Right lung (tissue), 5 donors: ENCODE data around the gene DOCK3. TPM values are rescaled to one million over a fixed set of nuclear protein-coding genes. Genes with fewer than 3 reads are reported as not detected.

Experiments
- DNase-seq, 2 donors: peaks; one replicate each; pipeline ENCODE4 v3.0.0-alpha.2; 2013
- polyA plus RNA-seq, 5 donors: library from polyadenylated mRNA; unstranded; fragments of 120-200 nt; gene quantifications; one replicate each; pipeline versions ENCODE4 v1.2.1 to v1.2.3, GENCODE V29; 2013; ENCODE audit warnings: inconsistent platforms in 1 of 5, low replicate concordance in 1 of 5; ENCODE audit not compliant: insufficient read length in 5 of 5, insufficient read depth in 1 of 5

DOCK3 gene
- polyA plus RNA-seq, 5 donors, result 1.2 to 2.5 (median 2.4) TPM

GRCh38 chr3:51398595-51399310, 724.0 kb downstream of the DOCK3 start:
- DNase-seq, result no peak

GRCh38 chr3:51400166-51400565, 725.4 kb downstream of the DOCK3 start:
- no peak for DNase-seq

GRCh38 chr3:51401735-51402134, 727.0 kb downstream of the DOCK3 start:
- DNase-seq, result no peak

- DNase-seq, result no peak
Measured at GRCh38 chr3:51403675-51404074, 728.9 kb downstream of the DOCK3 start.

GRCh38 chr3:51408021-51408420, 733.3 kb downstream of the DOCK3 start:
- DNase-seq, result no peak

- DNase-seq, result no peak
Measured at GRCh38 chr3:51408813-51409212, 734.1 kb downstream of the DOCK3 start.

DNA sequence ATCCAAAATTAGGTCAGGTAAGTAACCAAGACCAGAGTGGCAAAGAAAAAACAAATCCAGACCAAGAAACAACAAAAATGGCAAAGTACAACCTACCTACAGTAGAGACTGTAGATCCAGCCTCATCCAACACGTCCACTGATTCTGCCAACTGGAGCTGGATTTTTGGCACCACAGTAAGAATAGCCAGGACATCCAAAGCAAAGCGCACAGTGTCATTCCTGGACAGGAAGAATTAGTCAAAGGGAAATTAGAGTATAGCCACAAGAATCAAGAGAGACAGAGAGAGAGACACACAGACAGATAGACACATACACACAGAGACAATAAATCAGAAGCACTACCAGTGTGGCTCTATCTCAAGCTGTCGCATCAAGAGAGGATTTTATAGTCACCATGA, 747.5 kb downstream of the DOCK3 start:
- no peak for DNase-seq

- DNase-seq, result no peak
Measured at GRCh38 chr3:51426921-51427320, 752.2 kb downstream of the DOCK3 start.

DNA sequence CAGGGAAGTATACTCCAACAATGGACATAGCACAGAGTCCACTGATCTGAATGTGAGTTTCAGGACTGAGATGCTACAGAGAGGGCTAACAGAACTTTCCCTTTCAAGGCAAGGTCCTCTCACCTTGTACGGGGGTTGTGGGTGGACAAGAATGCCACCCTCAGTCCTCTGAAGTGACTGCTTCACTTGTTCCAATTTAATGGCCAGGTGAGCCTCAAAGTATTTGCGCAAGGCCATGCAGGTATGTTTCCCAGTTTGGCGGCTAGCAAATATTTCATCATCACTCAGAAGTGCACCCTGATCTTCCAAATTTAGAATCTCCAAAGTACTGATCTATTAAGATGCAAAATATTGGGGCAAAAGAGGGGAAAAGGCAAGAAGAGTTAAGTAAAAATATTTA, 754.4 kb downstream of the DOCK3 start:
- DNase-seq, result no peak

Other genes with a start within 250 kb of the DOCK3 start
- gene CACNA2D2, start 171.3 kb upstream of the DOCK3 start, polyA plus RNA-seq, result 10 to 100 TPM; 11.3 to 33.6 (median 27.5) TPM
- gene C3orf18, start 107.2 kb upstream of the DOCK3 start, polyA plus RNA-seq, result 10 to 100 TPM; 16.5 to 23.6 (median 22.8) TPM
- gene HEMK1, start 105.4 kb upstream of the DOCK3 start, polyA plus RNA-seq, result 10 to 100 TPM; 20.9 to 29.4 (median 23.5) TPM
- gene CISH, start 63.2 kb upstream of the DOCK3 start, polyA plus RNA-seq, result 10 to 100 TPM; 19.0 to 29.1 (median 22.8) TPM
- gene MAPKAPK3, start 57.8 kb upstream of the DOCK3 start, polyA plus RNA-seq, result 10 to 100 TPM; 32.4 to 42.9 (median 34.7) TPM